Urinary bladder (tissue), 4 donors: ENCODE measurements around the gene SETDB2. TPM values are rescaled to one million over a fixed set of nuclear protein-coding genes. Genes with fewer than 3 reads are reported as not detected.

Experiments
- DNase-seq: peaks from one replicate; pipeline ENCODE4 v3.0.0-alpha.2; 2015; ENCODE audit errors: extremely low spot score
- H3K27ac ChIP-seq: one replicate; pipeline ENCODE4 v1.5.1; 2013; ENCODE audit warnings: low read depth, mild to moderate bottlenecking, moderate library complexity
- H3K36me3 ChIP-seq: one replicate; pipeline ENCODE4 v1.6.1; 2013; ENCODE audit warnings: mild to moderate bottlenecking, moderate library complexity; ENCODE audit not compliant: insufficient read depth
- H3K4me1 ChIP-seq: one replicate; pipeline ENCODE4 v1.6.1; 2013; ENCODE audit warnings: mild to moderate bottlenecking, moderate library complexity; ENCODE audit not compliant: insufficient read depth
- H3K4me3 ChIP-seq: one replicate; pipeline ENCODE4 v1.5.1; 2013; ENCODE audit warnings: low read depth, low read length
- WGBS: extraction: QIAGEN DNeasy Blood & Tissue Kit; methylation state at CpG from one replicate; pipeline ENCODE4 v1.1.7; 2013; 5-methylcytosine and 5-hydroxymethylcytosine counted together
- polyA plus RNA-seq: library from polyadenylated mRNA; stranded (reverse); fragments of 200-250 nt; gene quantifications from one replicate; pipeline ENCODE4 v1.2.3, GENCODE V29; 2013
- total RNA-seq: library from RNA; depleted of rRNA; stranded (reverse); fragments of >200 nt; gene quantifications from one replicate; pipeline ENCODE4 v1.2.3, GENCODE V29; 2014
- donor health status: healthy with polysubstance abuse.
- donor health status: healthy.

Gene SETDB2
- total and polyA plus RNA-seq, 2 donors, result 5.9 to 26.1 TPM

GRCh38 chr13:49502954-49503353, 58.9 kb downstream of the SETDB2 start:
- Histone ChIP-seq H3K36me3 (peaks cover 3% of the 10 kb centered on the region), H3K4me3 (no peak overlapping the region), H3K27ac (no peak overlapping the region), H3K4me1 (no peaks in the 10 kb centered on the region)
- WGBS, result 60% methylated on average over 9 of the region's 9 CpGs
- no peak for DNase-seq

GRCh38 chr13:49503951-49504350, 59.9 kb downstream of the SETDB2 start:
- 96% methylated on average over 3 of the region's 3 CpGs for WGBS
- DNase-seq, result no peak
- peaks cover 3% of the 10 kb centered on the region for H3K36me3 ChIP-seq
- no peaks in the 10 kb centered on the region for H3K4me1 ChIP-seq
- H3K27ac ChIP-seq, result no peak overlapping the region
- no peak overlapping the region for H3K4me3 ChIP-seq

GRCh38 chr13:49512578-49512977, 68.5 kb downstream of the SETDB2 start:
- no peaks in the 10 kb centered on the region for H3K4me1 ChIP-seq
- no peak for DNase-seq
- H3K36me3 ChIP-seq, result peaks cover 3% of the 10 kb centered on the region
- H3K4me3 ChIP-seq, result no peak overlapping the region
- 86% methylated on average over 2 of the region's 2 CpGs for WGBS
- H3K27ac ChIP-seq, result no peak overlapping the region

- no peak overlapping the region for H3K27ac ChIP-seq
- no peak overlapping the region for H3K4me3 ChIP-seq
- 89% methylated on average over 5 of the region's 5 CpGs for WGBS
- DNase-seq, result no peak
- H3K4me1 ChIP-seq, result no peaks in the 10 kb centered on the region
- H3K36me3 ChIP-seq, result peaks cover 5% of the 10 kb centered on the region
Observed at GRCh38 chr13:49516467-49516866, 72.4 kb downstream of the SETDB2 start.

- 83% methylated on average over 6 of the region's 6 CpGs for WGBS
- Histone ChIP-seq H3K36me3 (peaks cover 5% of the 10 kb centered on the region), H3K4me1 (no peaks in the 10 kb centered on the region), H3K27ac (no peak overlapping the region), H3K4me3 (no peak overlapping the region)
- no peak for DNase-seq
Observed at GRCh38 chr13:49517461-49517860, 73.4 kb downstream of the SETDB2 start.

- Histone ChIP-seq H3K4me3 (no peak overlapping the region), H3K36me3 (peaks cover 2% of the 10 kb centered on the region), H3K27ac (no peak overlapping the region), H3K4me1 (no peaks in the 10 kb centered on the region)
- no peak for DNase-seq
- WGBS, result 55% methylated on average over 4 of the region's 4 CpGs
Observed at GRCh38 chr13:49521224-49521623, 77.2 kb downstream of the SETDB2 start.

- DNase-seq, result no peak
- no peak overlapping the region for H3K27ac ChIP-seq
- H3K4me3 ChIP-seq, result no peak overlapping the region
- WGBS, result 94% methylated on average over 5 of the region's 5 CpGs
- no peaks in the 10 kb centered on the region for H3K4me1 ChIP-seq
- H3K36me3 ChIP-seq, result peaks cover 1% of the 10 kb centered on the region
Observed at GRCh38 chr13:49524740-49525501, 80.8 kb downstream of the SETDB2 start.

GRCh38 chr13:49527123-49527522, 83.0 kb downstream of the SETDB2 start:
- peaks cover 1% of the 10 kb centered on the region for H3K36me3 ChIP-seq
- no peak overlapping the region for H3K4me3 ChIP-seq
- no peak for DNase-seq
- no peaks in the 10 kb centered on the region for H3K4me1 ChIP-seq
- 64% methylated on average over 2 of the region's 2 CpGs for WGBS
- H3K27ac ChIP-seq, result no peak overlapping the region

GRCh38 chr13:49528161-49528560, 84.1 kb downstream of the SETDB2 start:
- WGBS, result 73% methylated on average over 1 of the region's 1 CpG
- DNase-seq, result no peak
- Histone ChIP-seq H3K27ac (no peak overlapping the region), H3K36me3 (peaks cover 1% of the 10 kb centered on the region), H3K4me3 (no peak overlapping the region), H3K4me1 (no peaks in the 10 kb centered on the region)

- Histone ChIP-seq H3K36me3 (peaks cover 1% of the 10 kb centered on the region), H3K4me3 (no peak overlapping the region), H3K4me1 (no peaks in the 10 kb centered on the region), H3K27ac (no peak overlapping the region)
- 89% methylated on average over 7 of the region's 7 CpGs for WGBS
- no peak for DNase-seq
Observed at GRCh38 chr13:49530457-49530856, 86.4 kb downstream of the SETDB2 start.

- no peak for DNase-seq
- H3K4me1 ChIP-seq, result no peaks in the 10 kb centered on the region
- no peak overlapping the region for H3K4me3 ChIP-seq
- no peak overlapping the region for H3K27ac ChIP-seq
- peaks cover 1% of the 10 kb centered on the region for H3K36me3 ChIP-seq
- WGBS, result 88% methylated on average over 1 of the region's 1 CpG
Observed at GRCh38 chr13:49532593-49532992, 88.5 kb downstream of the SETDB2 start.

GRCh38 chr13:49533011-49533410, 88.9 kb downstream of the SETDB2 start:
- no peak overlapping the region for H3K4me3 ChIP-seq
- H3K27ac ChIP-seq, result no peak overlapping the region
- H3K4me1 ChIP-seq, result no peaks in the 10 kb centered on the region
- H3K36me3 ChIP-seq, result peaks cover 1% of the 10 kb centered on the region
- DNase-seq, result no peak

- no peaks in the 10 kb centered on the region for H3K4me1 ChIP-seq
- no peak overlapping the region for H3K4me3 ChIP-seq
- 69% methylated on average over 7 of the region's 7 CpGs for WGBS
- DNase-seq, result no peak
- no peak overlapping the region for H3K27ac ChIP-seq
- peaks cover 1% of the 10 kb centered on the region for H3K36me3 ChIP-seq
Observed at GRCh38 chr13:49533591-49534269, 89.7 kb downstream of the SETDB2 start.

GRCh38 chr13:49536144-49536873, 92.2 kb downstream of the SETDB2 start:
- Histone ChIP-seq H3K4me1 (no peaks in the 10 kb centered on the region), H3K4me3 (no peak overlapping the region), H3K27ac (no peak overlapping the region), H3K36me3 (no peaks in the 10 kb centered on the region)
- DNase-seq, result no peak
- 70% methylated on average over 7 of the region's 7 CpGs for WGBS
